Endothelial cell of umbilical vein (primary cell): ENCODE measurements around the gene TADA2B.

Experiments used
- CTCF ChIP-seq, 2 donors: IDR thresholded peaks; 1 replicate in 1 of 2; 2 replicates in 1 of 2; pipeline ENCODE4 v1.5.1; 2011; ENCODE audit warnings: low read length in 2 of 2, mild to moderate bottlenecking in 2 of 2, moderate library complexity in 2 of 2, control low read depth in 1 of 2, inconsistent platforms in 1 of 2, low read depth in 1 of 2; ENCODE audit not compliant: insufficient read depth in 1 of 2; ENCODE audit errors: extremely low read depth in 1 of 2
- EZH2 ChIP-seq: IDR thresholded peaks from 2 replicates; pipeline ENCODE4 v1.6.1; 2012; ENCODE audit warnings: borderline replicate concordance, low read depth, mild to moderate bottlenecking, moderate library complexity, low read length, inconsistent platforms; ENCODE audit not compliant: severe bottlenecking
- JUN ChIP-seq: IDR thresholded peaks from 2 replicates; pipeline ENCODE4 v1.6.1; 2011; ENCODE audit warnings: borderline replicate concordance, low read depth; ENCODE audit not compliant: insufficient read length, insufficient read depth
- MAX ChIP-seq: IDR thresholded peaks from 2 replicates; pipeline ENCODE4 v1.6.1; 2011; ENCODE audit not compliant: insufficient read depth, insufficient read length
- POLR2A ChIP-seq: IDR thresholded peaks from 2 replicates; pipeline ENCODE4 v1.6.1; 2012; ENCODE audit warnings: low read depth, mild to moderate bottlenecking, control low read depth, low read length

- TF ChIP-seq CTCF (IDR thresholded peaks at IDR 0.05; ENCODE audit: extremely low read depth in 1 of 2, insufficient read depth in 1 of 2, low read depth in 1 of 2, low read length in 2 of 2) (no peak), MAX (no peak), EZH2 (no peak), POLR2A (no peak), JUN (no peak)
Measured at GRCh38 chr4:7024336-7024890, 18.8 kb upstream of the TADA2B start.
